Fibroblast of lung (primary cell): ENCODE data around the gene ATP5PD. TPM values are rescaled to one million over a fixed set of nuclear protein-coding genes. Genes with fewer than 3 reads are reported as not detected.

Experiments used
- DNase-seq, 2 donors: peaks; one replicate each; pipeline versions ENCODE4 v3.0.0 to v3.0.0-alpha.2; 2010; ENCODE audit warnings: low read depth in 2 of 2
- H2AFZ ChIP-seq: 2 replicates; pipeline ENCODE4 v1.5.1; 2012; ENCODE audit warnings: low read length, control low read depth, inconsistent platforms
- H3K27ac ChIP-seq: 2 replicates; pipeline ENCODE4 v1.5.1; 2011; ENCODE audit warnings: low read length, control low read depth; ENCODE audit not compliant: insufficient read depth
- H3K27me3 ChIP-seq: 2 replicates; pipeline ENCODE4 v1.5.1; 2011; ENCODE audit warnings: mild to moderate bottlenecking, low read length; ENCODE audit not compliant: control insufficient read depth, insufficient read depth
- H3K36me3 ChIP-seq: 2 replicates; pipeline ENCODE4 v1.5.1; 2011; ENCODE audit warnings: low read length; ENCODE audit not compliant: control insufficient read depth, insufficient read depth
- H3K4me1 ChIP-seq: 2 replicates; pipeline ENCODE4 v1.5.1; 2011; ENCODE audit warnings: low read length; ENCODE audit not compliant: control insufficient read depth, insufficient read depth; ENCODE audit errors: extremely low read depth
- H3K4me2 ChIP-seq: 2 replicates; pipeline ENCODE4 v1.5.1; 2011; ENCODE audit warnings: low read length, control low read depth; ENCODE audit not compliant: insufficient read depth; ENCODE audit errors: extremely low read depth
- H3K4me3 ChIP-seq, 4 experiments: fragments of 200-600 bp in 1 of 4; sonication (generic) in 1 of 4; replicated peaks in 1 of 4; 2 replicates each; pipeline ENCODE4 v1.5.1; 2011 to 2016; ENCODE audit warnings: low read length in 4 of 4, low read depth in 3 of 4, mild to moderate bottlenecking in 3 of 4, control low read depth in 2 of 4, inconsistent platforms in 1 of 4, mixed read lengths in 1 of 4; ENCODE audit not compliant: insufficient read depth in 1 of 4; ENCODE audit errors: control extremely low read depth in 1 of 4
- H3K79me2 ChIP-seq: 2 replicates; pipeline ENCODE4 v1.5.1; 2012; ENCODE audit warnings: mild to moderate bottlenecking, low read length, inconsistent platforms; ENCODE audit not compliant: control insufficient read depth, insufficient read depth
- H3K9ac ChIP-seq: 2 replicates; pipeline ENCODE4 v1.5.1; 2011; ENCODE audit warnings: mild to moderate bottlenecking, low read length, control low read depth; ENCODE audit not compliant: insufficient read depth
- H3K9me3 ChIP-seq: 2 replicates; pipeline ENCODE4 v1.5.1; 2012; ENCODE audit warnings: low read depth, low read length; ENCODE audit not compliant: control insufficient read depth, insufficient read depth
- H4K20me1 ChIP-seq: 2 replicates; pipeline ENCODE4 v1.5.1; 2011; ENCODE audit warnings: low read length; ENCODE audit not compliant: control insufficient read depth, insufficient read depth; ENCODE audit errors: extremely low read depth
- CTCF ChIP-seq, 2 donors: IDR thresholded peaks in 1 of 2; conservative IDR thresholded peaks in 1 of 2; 1 replicate in 1 of 2; 2 replicates in 1 of 2; pipeline ENCODE4 v1.5.1; 2011 to 2012; ENCODE audit warnings: low read length in 2 of 2, control low read depth in 1 of 2, inconsistent platforms in 1 of 2, low read depth in 1 of 2, mild to moderate bottlenecking in 1 of 2
- EZH2 ChIP-seq: IDR thresholded peaks from 2 replicates; pipeline ENCODE4 v1.5.1; 2012; ENCODE audit warnings: low read length, control low read depth, mild to moderate bottlenecking; ENCODE audit errors: missing control alignments
- polyA plus RNA-seq, 2 donors: library from polyadenylated mRNA; depleted of rRNA in 1 of 2; stranded (reverse) in 1 of 2; unstranded in 1 of 2; fragments of >200 nt; gene quantifications; 2 replicates each; pipeline ENCODE4 v1.2.1, GENCODE V29; 2011 to 2012; ENCODE audit warnings: missing spikeins in 1 of 2
- total RNA-seq: library from RNA; depleted of rRNA; stranded (reverse); fragments of >200 nt; gene quantifications from 2 replicates; pipeline ENCODE4 v1.2.1, GENCODE V29; 2014

The ATP5PD gene
- total and polyA plus RNA-seq, 2 donors (not counting 1 experiment from before 2014, with no cell fraction given): 317 to 442 TPM

- Histone ChIP-seq H2AFZ (no peak overlapping the region), H3K4me2 (no peak overlapping the region), H3K79me2 (no peaks in the 10 kb centered on the region), H3K9me3 (no peaks in the 10 kb centered on the region), H3K27ac (no peak overlapping the region), H3K36me3 (peaks cover 12% of the 10 kb centered on the region), H3K4me1 (no peaks in the 10 kb centered on the region), H3K27me3 (no peaks in the 10 kb centered on the region), H4K20me1 (no peaks in the 10 kb centered on the region), H3K9ac (no peak overlapping the region), H3K4me3 (no peak overlapping the region)
- TF ChIP-seq EZH2 (no peak), CTCF (conservative IDR thresholded peaks at IDR 0.05 in 1 of 2, IDR thresholded peaks at IDR 0.05 in 1 of 2; ENCODE audit: low read depth in 1 of 2, low read length in 2 of 2) (no peak)
- DNase-seq: no peak
Measured at GRCh38 chr17:75005291-75005690, 41.5 kb downstream of the ATP5PD start.

- Histone ChIP-seq H3K36me3 (peaks cover 13% of the 10 kb centered on the region), H3K9me3 (no peaks in the 10 kb centered on the region), H3K4me2 (no peak overlapping the region), H3K4me1 (no peaks in the 10 kb centered on the region), H3K27me3 (no peaks in the 10 kb centered on the region), H3K79me2 (no peaks in the 10 kb centered on the region), H3K9ac (no peak overlapping the region), H4K20me1 (no peaks in the 10 kb centered on the region), H2AFZ (no peak overlapping the region), H3K27ac (no peak overlapping the region), H3K4me3 (no peak overlapping the region)
- DNase-seq: no peak
- TF ChIP-seq EZH2: no peak
- no peak for TF ChIP-seq CTCF (conservative IDR thresholded peaks at IDR 0.05 in 1 of 2, IDR thresholded peaks at IDR 0.05 in 1 of 2; ENCODE audit: low read depth in 1 of 2, low read length in 2 of 2)
Measured at GRCh38 chr17:75004371-75004770, 42.4 kb downstream of the ATP5PD start.

- no peak overlapping the region for H3K4me3 ChIP-seq
- no peaks in the 10 kb centered on the region for H3K27me3 ChIP-seq
- no peak overlapping the region for H3K27ac ChIP-seq
- no peak for TF ChIP-seq EZH2
- no peak for TF ChIP-seq CTCF (conservative IDR thresholded peaks at IDR 0.05 in 1 of 2, IDR thresholded peaks at IDR 0.05 in 1 of 2; ENCODE audit: low read depth in 1 of 2, low read length in 2 of 2)
- H3K79me2 ChIP-seq: no peaks in the 10 kb centered on the region
- peaks cover 13% of the 10 kb centered on the region for H3K36me3 ChIP-seq
- no peaks in the 10 kb centered on the region for H3K9me3 ChIP-seq
- no peak overlapping the region for H2AFZ ChIP-seq
- H4K20me1 ChIP-seq: no peaks in the 10 kb centered on the region
- no peak overlapping the region for H3K9ac ChIP-seq
- no peaks in the 10 kb centered on the region for H3K4me1 ChIP-seq
- no peak for DNase-seq
- H3K4me2 ChIP-seq: no peak overlapping the region
Measured at GRCh38 chr17:75003957-75004355, 42.8 kb downstream of the ATP5PD start.
